ENCODE data around the gene LGALS3BP.

The LGALS3BP gene

DNA sequence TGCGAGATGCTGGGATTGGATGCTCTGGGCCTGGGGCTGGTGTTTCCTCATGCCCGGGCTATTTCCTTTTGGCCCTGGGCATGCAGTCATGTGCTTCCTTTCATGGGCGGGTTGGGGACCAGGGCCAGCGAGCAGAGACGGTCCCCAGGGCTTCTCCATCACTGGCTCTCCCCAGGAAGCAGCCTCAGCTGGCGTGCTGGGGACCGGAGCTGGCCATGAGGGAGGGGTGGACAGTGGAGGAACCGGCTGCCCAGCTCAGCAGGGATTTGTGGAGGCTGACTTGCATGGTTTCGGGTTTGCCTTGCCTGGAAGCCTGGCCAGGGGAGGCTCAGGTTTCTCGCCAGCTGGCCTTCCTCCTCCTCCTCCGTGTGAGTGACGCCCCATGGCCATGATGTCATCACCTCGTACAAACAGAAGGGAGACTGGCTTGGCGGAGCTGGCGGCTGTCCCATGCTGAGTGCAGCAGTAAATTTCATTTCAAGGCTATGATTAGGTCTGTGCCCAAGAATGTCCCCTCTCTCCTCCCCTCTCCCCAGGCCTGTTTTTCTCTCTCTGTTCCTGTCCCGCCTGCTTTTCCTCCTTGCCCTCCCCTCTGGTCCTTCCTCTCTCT is 45.7 kb downstream of the LGALS3BP start:
- Mint-ChIP-seq H3K4me3 (no peak overlapping the region), H3K27me3 (peaks cover under 1% of the 10 kb centered on the region)

GRCh38 chr17:78933025-78933958 is 46.4 kb downstream of the LGALS3BP start:
- Mint-ChIP-seq H3K4me3 (no peak overlapping the region), H3K4me1 (no peaks in the 10 kb centered on the region), H3K9me3 (no peaks in the 10 kb centered on the region), H3K27ac (no peak overlapping the region), H3K27me3 (peaks cover 2% of the 10 kb centered on the region), H3K36me3 (no peaks in the 10 kb centered on the region)

More for the DNA sequence above, 45.7 kb downstream of the LGALS3BP start:
- H3K4me1 Mint-ChIP-seq = no peaks in the 10 kb centered on the region
- no peaks in the 10 kb centered on the region for H3K9me3 Mint-ChIP-seq
- H3K36me3 Mint-ChIP-seq = no peaks in the 10 kb centered on the region
- H3K27ac Mint-ChIP-seq = no peak overlapping the region

- no peak overlapping the region for H3K4me3 Mint-ChIP-seq
- H3K9me3 Mint-ChIP-seq = no peaks in the 10 kb centered on the region
- no peaks in the 10 kb centered on the region for H3K4me1 Mint-ChIP-seq
- H3K27ac Mint-ChIP-seq = no peak overlapping the region
- no peaks in the 10 kb centered on the region for H3K36me3 Mint-ChIP-seq
- H3K27me3 Mint-ChIP-seq = peaks cover 5% of the 10 kb centered on the region
These were observed 49.6 kb downstream of the LGALS3BP start for GRCh38 chr17:78929908-78930775.

DNA sequence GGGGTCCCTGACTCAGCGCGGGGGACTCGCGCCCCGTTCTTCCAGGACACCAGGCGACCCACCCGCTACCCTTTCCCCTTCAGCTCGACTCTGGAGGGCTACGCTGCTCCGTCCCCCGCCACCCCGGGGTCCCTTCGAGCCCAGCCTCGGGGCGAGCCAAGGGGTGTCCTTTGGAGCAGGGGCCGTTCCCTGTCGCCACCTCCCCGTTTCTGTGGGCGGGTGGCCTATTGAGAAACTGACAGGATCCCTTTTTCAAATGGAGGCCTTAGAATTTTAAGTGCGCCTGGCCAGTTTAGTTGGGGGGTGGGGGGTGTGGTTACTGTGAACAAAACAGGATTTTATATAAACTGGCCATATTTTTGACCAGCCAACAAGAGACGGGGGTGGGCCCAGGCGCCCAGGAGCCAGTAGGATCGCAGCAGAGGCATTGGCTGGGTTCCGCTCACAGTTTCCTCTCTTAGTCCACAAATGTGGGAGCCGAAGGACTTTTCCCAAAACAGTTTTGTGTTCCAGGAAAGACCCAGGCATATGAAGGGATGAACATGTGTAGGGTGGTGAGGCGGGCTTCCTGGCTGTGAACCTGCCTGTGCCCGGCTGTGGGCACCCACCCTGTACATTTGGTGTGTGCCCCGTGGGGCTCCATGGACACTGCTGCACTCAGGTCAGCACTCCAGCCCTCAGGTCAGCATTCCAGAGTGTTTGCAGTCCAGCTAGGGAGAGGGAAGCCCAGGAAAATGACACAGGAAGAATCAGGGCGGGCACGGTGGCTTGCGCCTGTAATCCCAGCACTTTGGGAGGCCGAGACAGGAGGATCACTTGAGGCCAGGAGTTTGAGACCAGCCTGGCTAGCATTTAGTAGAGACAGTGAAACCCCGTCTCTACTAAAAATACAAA is 53.8 kb downstream of the LGALS3BP start:
- no peak overlapping the region for H3K27ac Mint-ChIP-seq
- H3K9me3 Mint-ChIP-seq = no peaks in the 10 kb centered on the region
- peaks cover 5% of the 10 kb centered on the region for H3K27me3 Mint-ChIP-seq
- H3K4me1 Mint-ChIP-seq = peaks cover 13% of the 10 kb centered on the region
- H3K4me3 Mint-ChIP-seq = no peak overlapping the region
- H3K36me3 Mint-ChIP-seq = no peaks in the 10 kb centered on the region

GRCh38 chr17:78925234-78925633 is 54.5 kb downstream of the LGALS3BP start, which contains the start of gene TIMP2:
Gene TIMP2, minus strand, starts transcription at chr17:78925387. Its CDS starts 299 bp downstream, at chr17:78925088.
- no peak within 1 kb of the TSS for H3K27ac Mint-ChIP-seq
- H3K9me3 Mint-ChIP-seq = no peaks in the 10 kb centered on the region
- H3K4me3 Mint-ChIP-seq = peak within 1 kb of the TSS; percentile 42
- H3K36me3 Mint-ChIP-seq = no peaks in the 10 kb centered on the region
- peaks cover 13% of the 10 kb centered on the region for H3K4me1 Mint-ChIP-seq
- H3K27me3 Mint-ChIP-seq = peaks cover 5% of the 10 kb centered on the region

GRCh38 chr17:78924481-78925151 is 55.1 kb downstream of the LGALS3BP start:
- no peaks in the 10 kb centered on the region for H3K9me3 Mint-ChIP-seq
- H3K4me1 Mint-ChIP-seq = peaks cover 13% of the 10 kb centered on the region
- peak overlapping the region; percentile 42 for H3K4me3 Mint-ChIP-seq
- H3K27ac Mint-ChIP-seq = no peak overlapping the region
- peaks cover 5% of the 10 kb centered on the region for H3K27me3 Mint-ChIP-seq
- H3K36me3 Mint-ChIP-seq = no peaks in the 10 kb centered on the region

DNA sequence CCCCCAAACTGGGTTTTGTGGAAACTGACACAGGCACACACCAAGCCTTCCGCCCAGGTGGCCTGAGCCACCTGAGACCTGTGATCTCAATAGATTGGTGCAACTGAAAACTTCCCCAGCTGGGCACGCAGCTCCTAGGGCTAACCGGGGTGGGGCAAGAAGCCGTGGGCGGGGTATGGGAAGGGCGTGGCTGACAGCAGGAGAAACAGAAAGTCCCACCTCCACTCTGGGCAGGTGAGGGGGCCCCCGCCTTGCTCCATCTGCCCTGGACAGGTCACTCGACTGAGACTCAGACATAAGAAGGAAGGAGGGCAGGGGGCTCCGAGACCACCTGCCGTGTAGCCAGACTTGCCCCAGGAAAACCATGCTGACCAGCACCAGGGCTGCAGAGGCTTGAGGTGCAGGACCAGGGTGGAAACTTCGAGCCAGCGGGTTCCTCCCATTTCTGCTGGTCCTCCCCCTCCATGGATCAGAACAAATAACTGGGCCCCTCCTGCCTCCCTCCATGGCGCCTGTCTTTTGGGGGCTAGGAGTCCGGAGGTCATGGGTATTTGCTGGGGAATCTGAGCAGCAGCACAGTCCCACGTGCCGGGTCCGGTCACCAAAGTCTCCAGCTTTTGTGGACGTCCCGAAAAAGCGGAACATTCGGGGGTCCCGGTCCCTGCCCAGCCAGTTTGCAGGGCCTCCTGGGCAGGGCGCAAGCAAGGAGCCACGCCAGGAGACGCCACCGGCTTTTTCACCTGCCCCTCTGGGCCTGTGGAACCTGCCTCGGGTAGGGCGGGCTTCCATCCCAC is 55.9 kb downstream of the LGALS3BP start:
- Mint-ChIP-seq H3K4me1 (peaks cover 13% of the 10 kb centered on the region), H3K36me3 (no peaks in the 10 kb centered on the region), H3K27me3 (peaks cover 3% of the 10 kb centered on the region), H3K4me3 (peak overlapping the region; percentile 27), H3K9me3 (no peaks in the 10 kb centered on the region), H3K27ac (no peak overlapping the region)

- Mint-ChIP-seq H3K4me3 (peak overlapping the region; percentile 39), H3K9me3 (no peaks in the 10 kb centered on the region), H3K4me1 (peaks cover 13% of the 10 kb centered on the region), H3K27ac (no peak overlapping the region), H3K27me3 (peaks cover 1% of the 10 kb centered on the region), H3K36me3 (no peaks in the 10 kb centered on the region)
These were observed 56.8 kb downstream of the LGALS3BP start for GRCh38 chr17:78922816-78923498.

GRCh38 chr17:78921437-78921971 is 58.2 kb downstream of the LGALS3BP start:
- Mint-ChIP-seq H3K9me3 (no peaks in the 10 kb centered on the region), H3K27me3 (no peaks in the 10 kb centered on the region), H3K4me1 (peaks cover 13% of the 10 kb centered on the region), H3K36me3 (no peaks in the 10 kb centered on the region), H3K4me3 (no peak overlapping the region), H3K27ac (no peak overlapping the region)

All from activated naive CD4-positive, alpha-beta T cell treated with anti-CD3 and anti-CD28 coated beads, Interleukin-2, amount 50 U/mL, for 24 hours (primary cell).